NCI-H2081 (cell line): Measurements from ENCODE around the gene UBAC2.
"Not testable (repeated sequence)": the region's sequence is repeated elsewhere in the genome, so short reads cannot be mapped to it uniquely, and the experiment has no call there.

Experiments
- DNase-seq, 2 experiments: peaks; one replicate each; lab custom pipeline; 2025; lab: John Stamatoyannopoulos, UW

UBAC2 gene

GRCh38 chr13:99185606-99186005 is 15.0 kb upstream of the UBAC2 start:
- no peak for DNase-seq

DNA sequence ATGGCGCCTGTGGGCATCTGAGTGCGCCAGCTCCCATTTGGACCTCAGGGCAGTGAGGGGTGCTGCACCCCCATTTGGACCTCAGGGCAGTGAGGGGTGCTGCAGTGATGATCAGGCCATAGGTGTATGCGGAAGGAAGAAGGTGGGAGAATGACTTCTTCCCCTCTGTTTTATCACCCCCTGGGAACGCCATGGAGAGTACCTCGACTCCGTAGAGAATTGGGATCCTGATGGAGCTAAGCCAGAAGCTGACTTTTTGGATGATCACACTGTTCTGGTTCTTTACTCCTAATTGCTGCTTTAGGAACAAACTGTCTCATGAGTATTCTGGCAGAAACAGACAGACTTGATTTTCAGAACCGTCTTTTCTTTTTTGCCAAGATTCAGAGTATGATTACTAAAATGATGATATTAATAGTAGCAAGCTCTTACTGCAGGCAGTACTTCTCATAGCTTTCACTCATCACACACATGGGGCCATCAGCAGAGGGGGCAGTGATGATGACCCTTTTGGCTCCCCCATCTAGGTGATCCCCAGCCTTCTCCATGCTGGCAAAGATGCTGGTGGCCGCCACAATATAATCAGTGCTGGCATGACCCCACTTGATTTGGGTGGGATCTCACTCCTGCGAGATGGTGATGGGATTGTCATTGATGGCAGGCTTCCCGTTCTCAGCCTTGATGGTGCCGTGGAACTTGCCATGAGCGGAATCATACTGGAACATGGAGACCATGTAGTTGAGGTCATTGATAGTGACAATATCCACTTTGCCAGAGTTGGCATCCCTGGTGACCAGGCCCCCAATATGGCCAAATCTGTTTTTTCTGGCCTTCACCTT is 10.3 kb upstream of the UBAC2 start:
- no peak for DNase-seq

GRCh38 chr13:99191336-99191899 is 9.2 kb upstream of the UBAC2 start:
- no peak for DNase-seq

- DNase-seq = no peak
Measured at GRCh38 chr13:99191900-99192399, 8.7 kb upstream of the UBAC2 start.

DNA sequence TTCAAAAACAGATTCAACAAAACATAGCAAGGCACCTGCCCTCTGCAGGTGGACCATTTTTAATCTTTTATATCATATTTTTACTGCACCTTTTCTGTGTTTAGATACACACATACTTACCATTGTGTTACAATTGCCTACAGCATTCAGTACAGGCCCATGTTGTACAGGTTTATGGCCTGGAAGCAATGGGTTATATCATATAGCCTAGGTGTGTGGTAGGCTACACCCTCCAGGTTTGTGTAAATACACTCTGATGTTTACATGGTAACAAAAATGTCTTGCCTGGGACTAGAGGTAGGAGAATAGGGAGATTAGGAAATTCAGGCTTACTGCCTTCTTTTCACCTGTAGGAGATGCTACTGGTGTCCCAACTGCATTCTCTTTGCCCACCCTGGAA is 8.2 kb upstream of the UBAC2 start:
- no peak for DNase-seq

GRCh38 chr13:99193152-99193551 is 7.5 kb upstream of the UBAC2 start:
- DNase-seq = no peak

- no peak for DNase-seq
Measured at GRCh38 chr13:99196466-99197116, 4.1 kb upstream of the UBAC2 start.

GRCh38 chr13:99197117-99197651 is 3.5 kb upstream of the UBAC2 start:
- peak in 1 of 2 experiments; percentile 20 for DNase-seq

DNA sequence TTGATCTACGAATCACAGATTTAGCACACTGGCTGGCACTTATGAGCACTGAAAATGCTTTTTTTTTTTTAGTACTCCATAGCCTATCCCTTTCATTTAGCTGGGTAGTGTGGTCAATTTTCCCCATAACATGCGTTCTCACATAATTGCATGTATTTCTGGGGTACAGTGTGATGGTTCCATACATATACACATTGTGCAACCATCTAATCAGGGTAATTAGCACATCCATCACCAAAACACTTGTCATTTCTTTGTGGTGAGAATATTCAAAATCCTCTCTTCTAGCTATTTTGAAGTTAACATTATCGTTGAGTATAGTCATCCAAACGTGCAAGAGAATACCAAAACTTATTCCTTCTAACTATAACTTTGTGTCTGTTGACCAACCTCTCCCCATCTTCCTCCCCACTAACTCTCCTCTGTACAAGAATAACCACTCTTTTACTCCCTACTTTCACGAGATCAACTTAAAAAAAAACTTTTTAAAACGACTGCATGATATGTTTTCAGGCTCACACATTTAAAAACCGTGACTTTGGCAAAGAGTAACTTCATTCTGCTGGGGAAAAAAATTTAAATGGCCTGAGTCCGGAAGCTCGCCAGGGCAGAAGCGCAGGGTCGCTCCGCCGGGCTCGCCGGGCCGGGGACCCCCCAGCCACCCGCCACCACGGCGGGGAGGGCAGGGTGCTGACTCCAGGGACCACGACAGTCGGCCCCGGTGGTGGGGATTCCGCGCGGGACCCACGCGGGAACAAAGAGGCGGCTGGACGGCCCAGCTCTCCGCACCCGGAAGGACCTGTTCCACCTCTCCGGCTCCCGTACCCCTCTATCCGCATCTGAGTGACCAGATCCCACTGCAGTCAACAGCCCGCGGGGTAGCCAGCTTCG is 868 bp upstream of the UBAC2 start:
- no peak for DNase-seq

DNA sequence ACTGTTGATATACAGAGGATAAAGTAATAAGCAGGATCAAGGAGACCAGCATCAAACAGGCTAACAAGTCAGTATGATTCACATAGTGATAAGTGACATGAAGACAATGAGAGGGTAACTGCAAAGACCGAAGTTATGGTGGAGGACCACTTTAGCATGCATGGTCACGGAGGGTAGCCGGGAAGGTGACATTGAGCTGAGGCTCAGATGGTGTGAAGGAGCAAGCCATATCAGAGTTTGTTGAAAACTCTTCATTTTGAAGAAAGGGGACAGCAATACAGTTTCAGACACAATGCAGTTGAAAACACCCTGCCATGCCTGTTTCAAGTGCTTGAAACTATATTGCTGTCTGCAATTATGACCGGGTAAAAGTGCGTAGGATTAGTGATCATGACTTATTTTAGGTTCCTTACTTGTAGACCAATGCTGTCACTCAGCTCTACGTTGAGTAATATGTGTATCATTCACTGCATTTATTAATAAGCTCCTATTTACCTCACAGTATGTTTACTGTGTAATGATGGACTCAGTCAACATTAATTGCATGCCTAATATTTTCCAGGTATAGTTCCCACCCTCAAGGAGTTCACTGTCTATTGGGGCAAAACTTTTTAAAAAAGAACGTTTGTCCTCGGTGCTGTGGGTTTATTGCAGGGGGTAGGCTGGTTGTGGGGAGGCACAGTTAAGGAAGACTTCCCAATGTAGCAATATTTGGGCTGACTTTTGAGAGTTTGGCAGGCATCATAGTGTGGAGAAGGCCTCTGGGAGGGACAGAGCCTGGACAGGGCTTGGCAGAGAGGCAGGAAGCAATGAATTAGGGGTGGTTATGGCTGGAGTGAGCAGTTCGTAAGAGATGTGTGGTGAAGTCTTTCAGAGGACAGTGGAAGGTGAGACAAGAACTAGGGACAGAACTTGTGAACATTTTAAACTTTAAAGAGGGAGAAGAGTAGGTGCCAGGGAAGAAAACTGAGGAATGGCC is 3.2 kb downstream of the UBAC2 start:
- no peak for DNase-seq

GRCh38 chr13:99205621-99206220 is 5.1 kb downstream of the UBAC2 start:
- no peak for DNase-seq

GRCh38 chr13:99206226-99206625 is 5.6 kb downstream of the UBAC2 start:
- no peak for DNase-seq

- no peak for DNase-seq
Measured at GRCh38 chr13:99206873-99207272, 6.2 kb downstream of the UBAC2 start.

DNA sequence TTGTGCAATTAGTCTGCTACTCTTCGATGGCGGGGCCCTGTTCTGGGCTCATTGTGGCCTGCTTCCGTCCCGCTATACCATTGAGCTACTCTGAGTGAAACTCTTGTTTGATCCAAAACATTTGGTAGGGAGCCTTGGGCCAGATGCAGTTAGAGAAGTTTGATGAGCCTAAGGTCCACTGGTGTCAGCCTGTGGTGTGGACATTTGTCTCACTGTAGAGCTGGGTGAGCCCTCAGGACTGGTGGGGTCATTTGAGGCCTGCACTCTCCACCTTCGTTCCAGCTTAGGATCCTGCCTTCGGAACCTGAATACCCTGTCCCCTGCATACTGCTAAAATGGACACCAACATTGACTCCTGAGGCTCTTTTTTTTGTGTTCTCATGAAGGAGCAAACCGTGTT is 6.9 kb downstream of the UBAC2 start:
- DNase-seq = no peak

DNA sequence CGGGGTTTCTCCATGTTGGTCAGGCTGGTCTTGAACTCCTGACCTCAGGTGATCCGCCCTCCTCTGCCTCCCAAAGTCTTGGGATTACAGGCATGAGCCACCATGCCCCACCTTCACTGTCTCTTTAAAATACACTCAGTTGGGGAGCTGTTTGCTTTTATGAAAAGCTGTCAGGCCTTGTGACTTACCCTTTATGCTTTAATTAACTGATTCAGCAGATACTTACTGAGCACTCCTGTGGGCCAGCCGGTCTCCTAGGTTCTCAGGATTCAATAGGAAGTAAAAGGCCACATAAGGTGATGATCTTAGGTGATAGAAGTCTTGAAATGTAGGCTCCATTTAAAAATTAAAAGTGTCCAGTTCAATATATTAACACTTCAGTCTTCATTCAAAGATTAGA is 7.5 kb downstream of the UBAC2 start:
- DNase-seq = no peak

DNA sequence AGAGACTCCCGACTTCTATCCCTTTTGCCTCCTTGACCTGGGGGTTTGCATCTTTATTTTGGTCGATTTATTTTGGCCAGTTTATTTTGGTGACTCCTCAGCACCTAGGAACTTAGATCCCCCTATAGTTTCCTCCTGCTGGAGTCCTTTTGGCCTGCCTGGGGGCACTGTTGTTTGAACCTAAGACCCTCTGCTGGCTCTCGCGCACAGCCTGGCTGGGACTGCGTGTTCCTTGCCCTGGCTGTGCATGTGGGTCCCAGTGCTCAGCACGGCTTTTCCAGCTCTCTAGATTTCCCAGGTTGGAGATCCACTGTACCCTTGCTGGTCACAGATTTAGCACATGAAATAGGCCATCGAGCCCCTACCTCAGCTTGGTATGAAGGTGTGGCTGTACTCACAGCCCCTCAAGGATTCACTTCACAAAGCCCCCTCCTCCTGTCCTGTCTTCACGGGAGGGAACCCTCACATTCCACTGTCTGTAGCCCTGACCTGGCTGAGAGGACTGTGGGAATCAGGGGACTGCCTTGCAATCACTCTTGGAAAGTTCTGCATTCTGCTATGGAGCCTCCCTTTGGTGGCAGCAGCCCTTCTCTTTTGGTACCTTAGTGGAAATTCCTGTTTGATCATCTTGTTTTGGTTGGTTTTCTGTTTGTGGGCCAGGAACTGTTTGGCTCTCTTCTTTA is 8.3 kb downstream of the UBAC2 start:
- no peak for DNase-seq

- not testable (repeated sequence) for DNase-seq
Measured at GRCh38 chr13:99210627-99211026, 10.0 kb downstream of the UBAC2 start.

GRCh38 chr13:99211421-99212035 is 10.9 kb downstream of the UBAC2 start:
- no peak for DNase-seq

- no peak for DNase-seq
Measured at GRCh38 chr13:99214232-99214631, 13.6 kb downstream of the UBAC2 start.
